DOHH2 (cell line): ENCODE results near the gene ETS2.

Experiments used
- CTCF ChIP-seq: fragments of 200-600 bp; sonication (generic); IDR thresholded peaks from one replicate; pipeline ENCODE4 v1.5.1; 2014; ENCODE audit warnings: antibody characterized with exemption, mild to moderate bottlenecking, low read depth, low read length; ENCODE audit not compliant: poor library complexity, severe bottlenecking
- EZH2phosphoT487 ChIP-seq: fragments of 200-600 bp; sonication (generic); IDR thresholded peaks from 2 replicates; pipeline ENCODE4 v1.6.1; 2017; ENCODE audit warnings: borderline replicate concordance, mild to moderate bottlenecking, antibody characterized with exemption, low read length, moderate library complexity, mixed read lengths

- TF ChIP-seq CTCF (no peak), EZH2phosphoT487 (no peak)
Measured at GRCh38 chr21:38869196-38869595, 63.5 kb downstream of the ETS2 start.
